ENCODE results near the gene METTL22.

DNA sequence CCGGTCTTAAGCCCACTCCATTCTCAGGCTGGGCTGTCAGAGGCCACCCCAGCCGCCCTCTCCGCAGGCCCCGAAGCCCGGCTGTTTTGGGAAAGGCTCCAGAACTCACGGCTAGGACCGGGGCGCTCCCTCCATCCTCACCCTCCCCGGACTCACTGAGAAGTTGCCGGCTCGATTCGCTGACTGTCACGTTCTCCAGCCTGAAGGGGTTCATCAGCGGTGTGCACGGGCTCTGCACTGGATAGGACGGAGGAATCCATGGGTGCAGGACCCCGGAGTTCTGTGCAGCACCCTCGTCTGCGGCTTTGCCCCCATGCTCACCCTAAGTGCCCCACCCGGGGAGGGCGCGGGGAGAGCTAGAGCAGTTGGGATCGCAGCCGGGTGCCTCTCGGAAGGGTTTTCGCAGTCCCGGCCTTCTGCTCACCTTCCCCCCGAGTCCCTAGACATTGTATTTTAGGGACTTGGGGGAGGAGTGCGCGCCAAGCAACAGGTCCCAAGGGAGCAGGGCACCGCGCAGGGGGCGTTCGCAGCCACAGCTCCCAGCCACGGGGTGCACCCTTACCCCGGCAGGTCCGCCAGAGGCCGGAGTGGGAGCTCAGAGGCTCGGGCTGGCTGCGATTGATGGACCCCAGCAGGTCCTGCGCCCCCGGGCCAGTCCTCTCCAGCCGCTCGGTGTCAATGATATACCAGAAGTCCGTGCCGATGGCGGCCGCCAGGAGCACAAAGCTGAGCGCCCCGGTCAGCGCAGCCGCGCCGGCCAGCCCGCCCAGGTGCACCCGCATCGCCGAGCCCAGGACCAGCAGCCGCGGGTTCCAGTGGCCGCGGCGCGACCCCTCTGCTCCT, 32.2 kb upstream of the METTL22 start:
- TF ChIP-seq, protein P1, sequence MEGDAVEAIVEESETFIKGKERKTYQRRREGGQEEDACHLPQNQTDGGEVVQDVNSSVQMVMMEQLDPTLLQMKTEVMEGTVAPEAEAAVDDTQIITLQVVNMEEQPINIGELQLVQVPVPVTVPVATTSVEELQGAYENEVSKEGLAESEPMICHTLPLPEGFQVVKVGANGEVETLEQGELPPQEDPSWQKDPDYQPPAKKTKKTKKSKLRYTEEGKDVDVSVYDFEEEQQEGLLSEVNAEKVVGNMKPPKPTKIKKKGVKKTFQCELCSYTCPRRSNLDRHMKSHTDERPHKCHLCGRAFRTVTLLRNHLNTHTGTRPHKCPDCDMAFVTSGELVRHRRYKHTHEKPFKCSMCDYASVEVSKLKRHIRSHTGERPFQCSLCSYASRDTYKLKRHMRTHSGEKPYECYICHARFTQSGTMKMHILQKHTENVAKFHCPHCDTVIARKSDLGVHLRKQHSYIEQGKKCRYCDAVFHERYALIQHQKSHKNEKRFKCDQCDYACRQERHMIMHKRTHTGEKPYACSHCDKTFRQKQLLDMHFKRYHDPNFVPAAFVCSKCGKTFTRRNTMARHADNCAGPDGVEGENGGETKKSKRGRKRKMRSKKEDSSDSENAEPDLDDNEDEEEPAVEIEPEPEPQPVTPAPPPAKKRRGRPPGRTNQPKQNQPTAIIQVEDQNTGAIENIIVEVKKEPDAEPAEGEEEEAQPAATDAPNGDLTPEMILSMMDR (IDR thresholded peaks at IDR 0.05) = no peak
- TF ChIP-seq ZFX (IDR thresholded peaks at IDR 0.05; ENCODE audit: borderline replicate concordance) = no peak

All from 22Rv1 (cell line).